Measurements from ENCODE around the gene PACSIN3.

The PACSIN3 gene

DNA sequence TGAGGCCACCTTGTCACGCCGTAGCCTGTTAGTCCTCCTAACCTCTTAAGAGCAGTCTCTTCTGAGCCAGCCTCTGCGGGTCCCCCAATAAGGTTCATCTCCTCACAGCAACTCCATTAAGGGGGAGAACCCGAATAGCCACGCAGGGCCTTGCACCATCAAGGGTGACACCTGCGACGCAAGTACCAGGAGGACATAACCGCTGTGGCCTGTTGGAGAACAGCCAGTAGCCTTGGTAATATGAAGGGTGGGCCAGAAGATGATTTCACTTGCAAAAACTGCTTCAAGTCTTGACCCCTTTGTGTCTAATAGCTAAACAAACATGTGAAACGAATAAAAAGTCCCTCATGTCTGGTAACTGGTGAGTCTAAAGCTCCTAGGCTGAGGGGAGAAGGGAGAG lies 24.3 kb downstream of the PACSIN3 start:
- TF ChIP-seq FOXP2 (optimal IDR thresholded peaks at IDR 0.05; ENCODE audit: borderline replicate concordance, extremely low read depth, extremely low read length, insufficient read depth), result no peak
- TF ChIP-seq, protein P1, sequence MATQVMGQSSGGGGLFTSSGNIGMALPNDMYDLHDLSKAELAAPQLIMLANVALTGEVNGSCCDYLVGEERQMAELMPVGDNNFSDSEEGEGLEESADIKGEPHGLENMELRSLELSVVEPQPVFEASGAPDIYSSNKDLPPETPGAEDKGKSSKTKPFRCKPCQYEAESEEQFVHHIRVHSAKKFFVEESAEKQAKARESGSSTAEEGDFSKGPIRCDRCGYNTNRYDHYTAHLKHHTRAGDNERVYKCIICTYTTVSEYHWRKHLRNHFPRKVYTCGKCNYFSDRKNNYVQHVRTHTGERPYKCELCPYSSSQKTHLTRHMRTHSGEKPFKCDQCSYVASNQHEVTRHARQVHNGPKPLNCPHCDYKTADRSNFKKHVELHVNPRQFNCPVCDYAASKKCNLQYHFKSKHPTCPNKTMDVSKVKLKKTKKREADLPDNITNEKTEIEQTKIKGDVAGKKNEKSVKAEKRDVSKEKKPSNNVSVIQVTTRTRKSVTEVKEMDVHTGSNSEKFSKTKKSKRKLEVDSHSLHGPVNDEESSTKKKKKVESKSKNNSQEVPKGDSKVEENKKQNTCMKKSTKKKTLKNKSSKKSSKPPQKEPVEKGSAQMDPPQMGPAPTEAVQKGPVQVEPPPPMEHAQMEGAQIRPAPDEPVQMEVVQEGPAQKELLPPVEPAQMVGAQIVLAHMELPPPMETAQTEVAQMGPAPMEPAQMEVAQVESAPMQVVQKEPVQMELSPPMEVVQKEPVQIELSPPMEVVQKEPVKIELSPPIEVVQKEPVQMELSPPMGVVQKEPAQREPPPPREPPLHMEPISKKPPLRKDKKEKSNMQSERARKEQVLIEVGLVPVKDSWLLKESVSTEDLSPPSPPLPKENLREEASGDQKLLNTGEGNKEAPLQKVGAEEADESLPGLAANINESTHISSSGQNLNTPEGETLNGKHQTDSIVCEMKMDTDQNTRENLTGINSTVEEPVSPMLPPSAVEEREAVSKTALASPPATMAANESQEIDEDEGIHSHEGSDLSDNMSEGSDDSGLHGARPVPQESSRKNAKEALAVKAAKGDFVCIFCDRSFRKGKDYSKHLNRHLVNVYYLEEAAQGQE (IDR thresholded peaks at IDR 0.05; ENCODE audit: insufficient read depth in 1 of 2, low read depth in 2 of 2, low read length in 2 of 2), result no peak
- no peak for TF ChIP-seq TAF1 (IDR thresholded peaks at IDR 0.05; ENCODE audit: borderline replicate concordance, insufficient read depth, low read length)
- TF ChIP-seq SIN3A (IDR thresholded peaks at IDR 0.05; ENCODE audit: borderline replicate concordance, insufficient read depth, low read length), result no peak
- TF ChIP-seq POLR2AphosphoS5 (IDR thresholded peaks at IDR 0.05; ENCODE audit: low read depth, low read length), result no peak

DNA sequence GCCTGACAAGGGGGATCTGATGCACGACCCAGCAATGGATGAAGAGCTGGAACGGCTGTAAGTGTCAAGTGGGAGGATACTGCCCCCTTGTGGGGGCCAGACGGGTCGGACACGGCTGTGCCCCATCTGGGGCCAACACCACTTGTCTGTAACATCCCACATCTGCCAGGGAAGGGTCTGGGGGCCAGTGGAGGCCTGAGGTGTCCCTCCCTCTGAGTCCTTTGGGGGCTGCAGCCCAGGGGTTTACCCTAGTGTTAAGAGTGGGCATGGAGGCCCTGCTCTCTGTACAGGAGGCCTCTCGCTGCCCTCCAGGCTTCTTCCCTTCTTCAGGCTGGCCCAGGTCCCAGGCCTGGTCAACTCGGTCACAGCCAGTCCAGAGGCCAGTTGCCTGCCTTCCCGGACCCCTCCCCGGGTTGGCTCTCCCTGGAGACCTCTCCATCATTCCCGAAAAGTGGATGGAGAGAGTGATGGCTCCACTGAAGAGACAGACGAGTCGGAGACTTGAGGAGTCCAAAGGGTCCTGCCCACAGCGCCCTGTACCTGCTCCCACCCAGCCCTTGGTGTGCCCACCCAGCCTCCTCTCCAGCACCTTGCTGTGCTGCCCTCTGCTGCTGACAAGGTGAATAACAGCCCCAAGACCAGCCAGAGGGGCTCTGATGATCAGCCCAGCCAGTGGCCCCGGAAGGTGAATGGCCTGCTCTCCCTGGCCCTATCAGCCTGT lies 24.9 kb downstream of the PACSIN3 start:
- TF ChIP-seq TAF1 (IDR thresholded peaks at IDR 0.05; ENCODE audit: borderline replicate concordance, insufficient read depth, low read length) (no peak), FOXP2 (optimal IDR thresholded peaks at IDR 0.05; ENCODE audit: borderline replicate concordance, extremely low read depth, extremely low read length, insufficient read depth) (no peak)

DNA sequence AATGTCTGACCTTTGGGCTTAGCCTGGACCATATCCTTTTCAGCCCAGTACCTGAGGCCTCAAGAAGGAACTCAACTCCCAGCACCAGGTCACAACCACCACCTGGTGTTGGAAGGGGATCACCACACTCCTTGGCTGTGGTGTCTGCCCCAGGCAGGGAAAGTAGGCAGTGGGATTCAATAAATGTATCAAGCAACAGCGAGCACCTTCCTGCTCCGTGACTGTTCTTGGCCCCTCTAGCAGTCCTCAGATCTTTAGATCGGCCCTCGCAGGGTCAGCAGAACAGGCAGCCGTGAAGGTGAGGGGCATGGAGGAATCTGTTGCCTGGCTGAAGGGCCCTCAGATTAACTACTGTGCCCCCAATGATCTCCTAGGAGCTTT lies 25.5 kb downstream of the PACSIN3 start:
- TF ChIP-seq FOXP2 (optimal IDR thresholded peaks at IDR 0.05; ENCODE audit: borderline replicate concordance, extremely low read depth, extremely low read length, insufficient read depth) (no peak), POLR2AphosphoS5 (IDR thresholded peaks at IDR 0.05; ENCODE audit: low read depth, low read length) (0 out of 2 replicates have a peak, but pooled peaks have one; percentile 17)

DNA sequence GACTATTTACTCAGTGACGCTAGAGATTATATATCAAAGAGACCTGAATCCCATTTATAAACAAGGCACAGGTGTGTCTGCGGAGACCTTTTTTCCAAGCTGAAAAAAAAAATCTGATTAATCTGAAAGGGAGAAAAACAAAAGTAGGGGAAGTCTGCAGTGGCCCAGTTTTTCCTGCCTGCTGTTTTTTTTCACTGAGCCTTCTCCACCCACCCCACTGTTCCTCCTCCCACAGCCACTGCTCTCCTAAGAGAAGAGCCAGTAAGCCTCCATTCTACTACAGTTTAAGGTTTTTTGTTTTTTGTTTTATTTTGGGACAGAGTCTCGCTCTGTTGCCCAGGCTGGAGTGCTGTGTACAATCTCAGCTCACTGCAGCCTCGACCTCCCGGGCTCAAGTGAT lies 28.0 kb downstream of the PACSIN3 start:
- no peak for TF ChIP-seq FOXP2 (optimal IDR thresholded peaks at IDR 0.05; ENCODE audit: borderline replicate concordance, extremely low read depth, extremely low read length, insufficient read depth)

DNA sequence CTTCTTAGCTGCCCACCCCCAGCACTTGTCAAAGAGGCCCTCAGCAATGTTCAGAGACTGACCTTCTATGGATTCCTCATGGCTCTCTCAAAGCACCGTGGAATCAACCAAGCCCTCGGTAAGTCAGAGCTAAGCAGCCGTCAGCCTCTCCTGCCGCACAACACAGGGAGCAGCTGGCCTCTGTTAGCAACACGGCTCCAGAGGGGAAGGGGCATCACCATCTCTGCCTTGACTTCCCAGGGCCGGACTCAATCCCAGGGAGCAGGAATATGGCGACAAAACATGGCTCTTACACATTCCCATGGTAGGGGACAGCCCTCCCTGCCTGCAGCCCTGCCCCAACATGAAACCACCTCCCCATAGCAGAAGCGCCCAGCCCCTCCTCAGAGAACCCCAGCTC lies 28.4 kb downstream of the PACSIN3 start:
- no peak for TF ChIP-seq FOXP2 (optimal IDR thresholded peaks at IDR 0.05; ENCODE audit: borderline replicate concordance, extremely low read depth, extremely low read length, insufficient read depth)
- TF ChIP-seq TAF1 (IDR thresholded peaks at IDR 0.05; ENCODE audit: borderline replicate concordance, insufficient read depth, low read length), result no peak
- TF ChIP-seq SIN3A (IDR thresholded peaks at IDR 0.05; ENCODE audit: borderline replicate concordance, insufficient read depth, low read length), result no peak
- no peak for TF ChIP-seq POLR2AphosphoS5 (IDR thresholded peaks at IDR 0.05; ENCODE audit: low read depth, low read length)
- TF ChIP-seq, protein P1 (IDR thresholded peaks at IDR 0.05; ENCODE audit: insufficient read depth in 1 of 2, low read depth in 2 of 2, low read length in 2 of 2), result no peak

DNA sequence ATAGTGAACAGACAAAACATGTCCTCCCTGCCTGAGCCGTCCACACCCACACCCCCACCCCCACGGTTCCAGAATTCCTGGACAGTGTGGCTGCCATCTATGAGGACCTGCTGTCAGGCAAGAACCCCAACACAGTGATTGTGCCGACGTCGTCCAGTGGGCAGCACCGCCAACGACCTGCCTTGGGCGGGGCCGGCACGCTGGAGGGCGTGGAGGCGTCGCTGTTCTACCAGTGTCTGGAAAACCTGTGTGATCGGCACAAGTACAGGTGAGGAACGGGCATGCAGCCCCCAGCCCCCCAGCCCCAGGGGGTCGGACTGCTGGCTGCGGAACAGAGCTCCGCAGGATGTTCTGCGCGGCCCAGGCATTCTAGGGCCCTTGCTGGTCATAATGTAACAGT lies 29.3 kb downstream of the PACSIN3 start:
- TF ChIP-seq TAF1 (IDR thresholded peaks at IDR 0.05; ENCODE audit: borderline replicate concordance, insufficient read depth, low read length) (no peak), FOXP2 (optimal IDR thresholded peaks at IDR 0.05; ENCODE audit: borderline replicate concordance, extremely low read depth, extremely low read length, insufficient read depth) (no peak), POLR2AphosphoS5 (IDR thresholded peaks at IDR 0.05; ENCODE audit: low read depth, low read length) (no peak), SIN3A (IDR thresholded peaks at IDR 0.05; ENCODE audit: borderline replicate concordance, insufficient read depth, low read length) (no peak)
- TF ChIP-seq, protein P1 (IDR thresholded peaks at IDR 0.05; ENCODE audit: insufficient read depth in 1 of 2, low read depth in 2 of 2, low read length in 2 of 2), result no peak

DNA sequence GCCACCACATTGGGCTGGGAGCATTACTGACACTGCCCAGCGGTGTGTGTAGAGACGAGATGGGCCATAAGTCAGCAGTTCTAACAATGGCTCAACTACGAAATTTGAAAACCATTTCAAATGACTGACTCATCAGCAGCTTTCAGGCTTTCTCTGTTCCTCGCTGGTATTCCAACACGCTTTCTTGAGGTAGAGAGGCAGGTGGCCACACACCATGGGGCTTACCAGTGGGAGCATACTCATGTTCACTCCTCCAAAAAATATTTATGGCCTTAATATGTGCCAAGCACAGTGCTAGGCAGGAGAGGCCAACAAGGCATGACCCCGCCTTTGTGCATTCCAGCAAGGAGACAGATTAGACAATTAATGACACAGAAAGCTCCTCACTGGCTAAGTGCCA lies 29.9 kb downstream of the PACSIN3 start:
- TF ChIP-seq SIN3A (IDR thresholded peaks at IDR 0.05; ENCODE audit: borderline replicate concordance, insufficient read depth, low read length) (no peak), FOXP2 (optimal IDR thresholded peaks at IDR 0.05; ENCODE audit: borderline replicate concordance, extremely low read depth, extremely low read length, insufficient read depth) (no peak), TAF1 (IDR thresholded peaks at IDR 0.05; ENCODE audit: borderline replicate concordance, insufficient read depth, low read length) (no peak), POLR2AphosphoS5 (IDR thresholded peaks at IDR 0.05; ENCODE audit: low read depth, low read length) (no peak)
- TF ChIP-seq, protein P1 (IDR thresholded peaks at IDR 0.05; ENCODE audit: insufficient read depth in 1 of 2, low read depth in 2 of 2, low read length in 2 of 2), result no peak

Data from PFSK-1 (cell line).